Measurements from ENCODE around the gene ASTE1. TPM values are rescaled to one million over a fixed set of nuclear protein-coding genes. Genes with fewer than 3 reads are reported as not detected.
"Not testable (repeated sequence)": the region's sequence is repeated elsewhere in the genome, so short reads cannot be mapped to it uniquely, and the experiment has no call there.

ASTE1 gene
- total and polyA plus RNA-seq, 10 of the 15 experiments (the other 5 are each of a cell fraction or from before 2014, with no cell fraction given): 5.1 to 12.0 (median 8.2) TPM

DNA sequence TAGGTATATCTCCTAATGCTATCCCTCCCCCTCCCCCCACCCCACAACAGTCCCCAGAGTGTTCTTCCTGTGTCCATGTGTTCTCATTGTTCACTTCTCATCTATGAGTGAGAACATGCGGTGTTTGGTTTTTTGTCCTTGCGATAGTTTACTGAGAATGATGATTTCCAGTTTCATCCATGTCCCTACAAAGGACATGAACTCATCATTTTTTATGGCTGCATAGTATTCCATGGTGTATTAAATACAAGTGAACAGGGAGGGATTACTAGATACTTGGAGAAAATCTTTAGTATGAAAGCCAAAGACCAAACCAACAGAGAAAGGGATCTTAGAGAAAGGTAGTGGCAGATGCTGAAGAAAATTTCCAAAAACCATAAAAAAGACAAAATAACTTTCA, 54.0 kb downstream of the ASTE1 start:
- H3K4me2 ChIP-seq (ENCODE audit: control insufficient read depth, insufficient read depth); SMC1A ChIA-PET (ENCODE audit: uncharacterized antibody, unreplicated experiment); in situ Hi-C loops (cut with MboI); H3K79me2 ChIP-seq (ENCODE audit: control insufficient read depth, insufficient read depth, low read length); H3K4me1 ChIP-seq (ENCODE audit: control insufficient read depth, insufficient read depth, low read length); H3K9me3 ChIP-seq (replicated peaks; ENCODE audit: control insufficient read depth, insufficient read depth, low read length); POLR2A ChIA-PET; RAD21 ChIA-PET (ENCODE audit: unreplicated experiment); H3K9ac ChIP-seq (ENCODE audit: control insufficient read depth, insufficient read depth, low read length); DNase-seq (ENCODE audit: low read depth, low spot score); H2AFZ ChIP-seq (ENCODE audit: control insufficient read depth, low read depth, low read length); H3K27me3 ChIP-seq (replicated peaks in 1 of 2; ENCODE audit: control insufficient read depth in 2 of 2, insufficient read depth in 2 of 2, low read length in 1 of 2); ATAC-seq; H3K27ac ChIP-seq (ENCODE audit: control insufficient read depth, insufficient read depth); BruUV-seq (replicated peaks); H4K20me1 ChIP-seq (ENCODE audit: control insufficient read depth, insufficient read depth); intact Hi-C loops (cut with micrococcal nuclease; ENCODE audit: unreplicated experiment); FAIRE-seq; H3K4me3 ChIP-seq: not testable (repeated sequence)
- CTCF ChIA-PET: interaction anchor here (2.0 kb wide), 1 partner anchor 11 kb away, joined by 6 read pairs; no protein-coding TSS in a partner anchor
- 100% methylated on average over 2 of the region's 2 CpGs for WGBS (ENCODE audit: insufficient coverage, insufficient replicate concordance, low lambda C conversion rate, missing lambda C conversion rate)
- H3K36me3 ChIP-seq (ENCODE audit: control insufficient read depth in 2 of 2, insufficient read depth in 2 of 2, low read length in 1 of 2): peaks cover 10 to 20% of the 10 kb centered on the region in 2 experiments; a peak in 3 of 4 replicates

DNA sequence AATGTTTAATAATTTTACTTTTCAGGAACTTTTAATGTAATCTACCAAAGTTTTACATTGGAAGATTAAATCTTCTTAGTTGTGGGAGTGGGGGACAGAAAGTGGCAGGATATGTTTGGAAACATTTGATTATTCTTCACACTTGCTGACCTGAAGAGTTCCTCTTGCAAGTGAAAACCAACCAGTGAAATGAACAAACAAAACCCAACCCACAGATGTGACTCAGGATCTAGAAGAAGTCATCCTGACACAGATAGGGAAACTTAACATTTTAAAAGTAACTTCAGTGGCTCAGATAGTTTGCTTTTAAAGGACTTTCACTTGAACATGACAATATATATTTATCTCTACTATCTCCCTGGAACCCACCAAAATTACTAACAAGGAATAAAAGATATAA, 55.4 kb downstream of the ASTE1 start:
- CTCF ChIA-PET: no interaction called here
- BruUV-seq (replicated peaks): no TSS peak
- no peak for TF ChIP-seq IKZF1 (conservative IDR thresholded peaks at IDR 0.05)
- no peak for TF ChIP-seq TARDBP (IDR thresholded peaks at IDR 0.05; ENCODE audit: borderline replicate concordance)
- TF ChIP-seq, protein P1, sequence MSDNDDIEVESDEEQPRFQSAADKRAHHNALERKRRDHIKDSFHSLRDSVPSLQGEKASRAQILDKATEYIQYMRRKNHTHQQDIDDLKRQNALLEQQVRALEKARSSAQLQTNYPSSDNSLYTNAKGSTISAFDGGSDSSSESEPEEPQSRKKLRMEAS (IDR thresholded peaks at IDR 0.05; ENCODE audit: low read depth, low read length): no peak
- TF ChIP-seq HDGF (IDR thresholded peaks at IDR 0.05): no peak
- no peak for TF ChIP-seq POLR2AphosphoS2 (IDR thresholded peaks at IDR 0.05; ENCODE audit: low read depth, low read length)
- TF ChIP-seq, protein P2, sequence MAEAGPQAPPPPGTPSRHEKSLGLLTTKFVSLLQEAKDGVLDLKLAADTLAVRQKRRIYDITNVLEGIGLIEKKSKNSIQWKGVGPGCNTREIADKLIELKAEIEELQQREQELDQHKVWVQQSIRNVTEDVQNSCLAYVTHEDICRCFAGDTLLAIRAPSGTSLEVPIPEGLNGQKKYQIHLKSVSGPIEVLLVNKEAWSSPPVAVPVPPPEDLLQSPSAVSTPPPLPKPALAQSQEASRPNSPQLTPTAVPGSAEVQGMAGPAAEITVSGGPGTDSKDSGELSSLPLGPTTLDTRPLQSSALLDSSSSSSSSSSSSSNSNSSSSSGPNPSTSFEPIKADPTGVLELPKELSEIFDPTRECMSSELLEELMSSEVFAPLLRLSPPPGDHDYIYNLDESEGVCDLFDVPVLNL (IDR thresholded peaks at IDR 0.05; ENCODE audit: low read depth, low read length): no peak
- TF ChIP-seq, protein P3, sequence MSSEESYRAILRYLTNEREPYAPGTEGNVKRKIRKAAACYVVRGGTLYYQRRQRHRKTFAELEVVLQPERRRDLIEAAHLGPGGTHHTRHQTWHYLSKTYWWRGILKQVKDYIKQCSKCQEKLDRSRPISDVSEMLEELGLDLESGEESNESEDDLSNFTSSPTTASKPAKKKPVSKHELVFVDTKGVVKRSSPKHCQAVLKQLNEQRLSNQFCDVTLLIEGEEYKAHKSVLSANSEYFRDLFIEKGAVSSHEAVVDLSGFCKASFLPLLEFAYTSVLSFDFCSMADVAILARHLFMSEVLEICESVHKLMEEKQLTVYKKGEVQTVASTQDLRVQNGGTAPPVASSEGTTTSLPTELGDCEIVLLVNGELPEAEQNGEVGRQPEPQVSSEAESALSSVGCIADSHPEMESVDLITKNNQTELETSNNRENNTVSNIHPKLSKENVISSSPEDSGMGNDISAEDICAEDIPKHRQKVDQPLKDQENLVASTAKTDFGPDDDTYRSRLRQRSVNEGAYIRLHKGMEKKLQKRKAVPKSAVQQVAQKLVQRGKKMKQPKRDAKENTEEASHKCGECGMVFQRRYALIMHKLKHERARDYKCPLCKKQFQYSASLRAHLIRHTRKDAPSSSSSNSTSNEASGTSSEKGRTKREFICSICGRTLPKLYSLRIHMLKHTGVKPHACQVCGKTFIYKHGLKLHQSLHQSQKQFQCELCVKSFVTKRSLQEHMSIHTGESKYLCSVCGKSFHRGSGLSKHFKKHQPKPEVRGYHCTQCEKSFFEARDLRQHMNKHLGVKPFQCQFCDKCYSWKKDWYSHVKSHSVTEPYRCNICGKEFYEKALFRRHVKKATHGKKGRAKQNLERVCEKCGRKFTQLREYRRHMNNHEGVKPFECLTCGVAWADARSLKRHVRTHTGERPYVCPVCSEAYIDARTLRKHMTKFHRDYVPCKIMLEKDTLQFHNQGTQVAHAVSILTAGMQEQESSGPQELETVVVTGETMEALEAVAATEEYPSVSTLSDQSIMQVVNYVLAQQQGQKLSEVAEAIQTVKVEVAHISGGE (CRISPR knock-in tag; IDR thresholded peaks at IDR 0.05): no peak
- TF ChIP-seq STAT3 (IDR thresholded peaks at IDR 0.05; ENCODE audit: low read depth, low read length): no peak
- TF ChIP-seq ZZZ3 (IDR thresholded peaks at IDR 0.05; ENCODE audit: control insufficient read depth, insufficient read length, low read depth): no peak
- no peak for TF ChIP-seq NRF1 (conservative IDR thresholded peaks at IDR 0.05; ENCODE audit: low read depth, low read length)
- TF ChIP-seq, protein P4, sequence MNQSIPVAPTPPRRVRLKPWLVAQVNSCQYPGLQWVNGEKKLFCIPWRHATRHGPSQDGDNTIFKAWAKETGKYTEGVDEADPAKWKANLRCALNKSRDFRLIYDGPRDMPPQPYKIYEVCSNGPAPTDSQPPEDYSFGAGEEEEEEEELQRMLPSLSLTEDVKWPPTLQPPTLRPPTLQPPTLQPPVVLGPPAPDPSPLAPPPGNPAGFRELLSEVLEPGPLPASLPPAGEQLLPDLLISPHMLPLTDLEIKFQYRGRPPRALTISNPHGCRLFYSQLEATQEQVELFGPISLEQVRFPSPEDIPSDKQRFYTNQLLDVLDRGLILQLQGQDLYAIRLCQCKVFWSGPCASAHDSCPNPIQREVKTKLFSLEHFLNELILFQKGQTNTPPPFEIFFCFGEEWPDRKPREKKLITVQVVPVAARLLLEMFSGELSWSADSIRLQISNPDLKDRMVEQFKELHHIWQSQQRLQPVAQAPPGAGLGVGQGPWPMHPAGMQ (IDR thresholded peaks at IDR 0.05; ENCODE audit: borderline replicate concordance): no peak
- TF ChIP-seq RAD21 (IDR thresholded peaks at IDR 0.05; ENCODE audit: insufficient read depth, low read depth, low read length): no peak
- TF ChIP-seq CHD1 (IDR thresholded peaks at IDR 0.05; ENCODE audit: low read depth, low read length): no peak

More for the DNA sequence above, 55.4 kb downstream of the ASTE1 start:
- intact Hi-C loops (cut with micrococcal nuclease; ENCODE audit: unreplicated experiment) (no loop called here), in situ Hi-C loops (cut with MboI) (no loop called here)
- H3K4me2 ChIP-seq (ENCODE audit: control insufficient read depth, insufficient read depth): no peak overlapping the region
- ChIA-PET SMC1A (ENCODE audit: uncharacterized antibody, unreplicated experiment) (no interaction called here), POLR2A (interaction anchor here (0.6 kb wide), 1 partner anchor 55 kb away, joined by 3 read pairs; the partner anchor contains the start of genes ASTE1 and NEK11), RAD21 (ENCODE audit: unreplicated experiment) (no interaction called here)
- no peaks in the 10 kb centered on the region for H3K27me3 ChIP-seq (replicated peaks in 1 of 2; ENCODE audit: control insufficient read depth in 2 of 2, insufficient read depth in 2 of 2, low read length in 1 of 2)
- ATAC-seq (no peak), DNase-seq (ENCODE audit: low read depth, low spot score) (no peak), FAIRE-seq (no peak)
- no peaks in the 10 kb centered on the region for H4K20me1 ChIP-seq (ENCODE audit: control insufficient read depth, insufficient read depth)
- peaks cover 11 to 20% of the 10 kb centered on the region in 2 experiments; a peak in 3 of 4 replicates for H3K36me3 ChIP-seq (ENCODE audit: control insufficient read depth in 2 of 2, insufficient read depth in 2 of 2, low read length in 1 of 2)
- no peak overlapping the region for H3K4me3 ChIP-seq
- no peak overlapping the region for H2AFZ ChIP-seq (ENCODE audit: control insufficient read depth, low read depth, low read length)
- no peaks in the 10 kb centered on the region for H3K79me2 ChIP-seq (ENCODE audit: control insufficient read depth, insufficient read depth, low read length)
- H3K9ac ChIP-seq (ENCODE audit: control insufficient read depth, insufficient read depth, low read length): no peak overlapping the region
- H3K4me1 ChIP-seq (ENCODE audit: control insufficient read depth, insufficient read depth, low read length): no peaks in the 10 kb centered on the region
- 0 out of 3 replicates have a peak, but pooled peaks cover 2% of the 10 kb centered on the region for H3K9me3 ChIP-seq (replicated peaks; ENCODE audit: control insufficient read depth, insufficient read depth, low read length)
- H3K27ac ChIP-seq (ENCODE audit: control insufficient read depth, insufficient read depth): no peak overlapping the region

Measured in GM12878 (cell line).